ENCODE results near the gene RGL2. TPM values are rescaled to one million over a fixed set of nuclear protein-coding genes. Genes with fewer than 3 reads are reported as not detected.

The RGL2 gene
- total RNA-seq, 4 donors from 2014 or later: 33.1 to 49.8 (median 43.7) TPM

GRCh38 chr6:33251395-33252012 lies 47.2 kb downstream of the RGL2 start:
- TF ChIP-seq CTCF (IDR thresholded peaks at IDR 0.05): no peak
- TF ChIP-seq EP300 (IDR thresholded peaks at IDR 0.05): no peak
- no peak for TF ChIP-seq POLR2A (IDR thresholded peaks at IDR 0.05)
- no peak overlapping the region for H3K27ac ChIP-seq
- no peak for DNase-seq (ENCODE audit: low spot score in 2 of 2)
- H3K4me3 ChIP-seq: no peak overlapping the region
- H3K36me3 ChIP-seq: peaks cover 0 to 22% (median 0%) of the 10 kb centered on the region in 3 donors
- H3K27me3 ChIP-seq: no peaks in the 10 kb centered on the region
- peaks cover 0 to 29% (median 17%) of the 10 kb centered on the region in 4 donors for H3K4me1 ChIP-seq
- WGBS, 2 donors: 81 to 83% methylated on average over 6 of the region's 6 CpGs
- H3K9me3 ChIP-seq: no peaks in the 10 kb centered on the region

DNA sequence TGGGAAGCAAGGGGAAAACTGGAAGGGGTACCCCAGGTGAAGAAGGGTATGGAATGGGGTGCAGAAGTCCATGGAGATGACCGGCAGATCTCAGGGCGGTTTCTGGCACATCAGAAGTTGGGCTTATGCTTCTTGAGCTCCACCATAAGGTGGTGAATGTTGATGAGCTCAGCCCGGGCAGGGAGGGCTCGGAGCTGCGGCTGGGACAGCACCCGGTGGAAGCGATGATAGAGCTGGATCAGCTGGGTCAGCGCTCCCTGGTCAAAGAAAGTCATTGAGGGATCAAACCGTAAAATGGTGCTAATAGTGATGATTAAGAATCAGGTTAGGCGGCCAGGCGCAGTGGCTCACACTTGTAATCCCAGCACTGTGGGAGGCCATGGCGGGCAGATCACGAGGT lies 48.0 kb downstream of the RGL2 start:
- Histone ChIP-seq H3K4me1 (peaks cover 0 to 29% (median 17%) of the 10 kb centered on the region in 4 donors), H3K4me3 (no peak overlapping the region), H3K27ac (peak overlapping the region in 2 of 4 donors; percentile 89 to 98), H3K27me3 (no peaks in the 10 kb centered on the region), H3K36me3 (peaks cover 0 to 22% (median 0%) of the 10 kb centered on the region in 3 donors), H3K9me3 (no peaks in the 10 kb centered on the region)
- DNase-seq (ENCODE audit: low spot score in 2 of 2): no peak
- 89 to 97% methylated on average over 13 of the region's 13 CpGs for whole genome bisulfite sequencing, 2 donors
- TF ChIP-seq POLR2A (IDR thresholded peaks at IDR 0.05) (no peak), CTCF (IDR thresholded peaks at IDR 0.05) (no peak), EP300 (IDR thresholded peaks at IDR 0.05) (no peak)

DNA sequence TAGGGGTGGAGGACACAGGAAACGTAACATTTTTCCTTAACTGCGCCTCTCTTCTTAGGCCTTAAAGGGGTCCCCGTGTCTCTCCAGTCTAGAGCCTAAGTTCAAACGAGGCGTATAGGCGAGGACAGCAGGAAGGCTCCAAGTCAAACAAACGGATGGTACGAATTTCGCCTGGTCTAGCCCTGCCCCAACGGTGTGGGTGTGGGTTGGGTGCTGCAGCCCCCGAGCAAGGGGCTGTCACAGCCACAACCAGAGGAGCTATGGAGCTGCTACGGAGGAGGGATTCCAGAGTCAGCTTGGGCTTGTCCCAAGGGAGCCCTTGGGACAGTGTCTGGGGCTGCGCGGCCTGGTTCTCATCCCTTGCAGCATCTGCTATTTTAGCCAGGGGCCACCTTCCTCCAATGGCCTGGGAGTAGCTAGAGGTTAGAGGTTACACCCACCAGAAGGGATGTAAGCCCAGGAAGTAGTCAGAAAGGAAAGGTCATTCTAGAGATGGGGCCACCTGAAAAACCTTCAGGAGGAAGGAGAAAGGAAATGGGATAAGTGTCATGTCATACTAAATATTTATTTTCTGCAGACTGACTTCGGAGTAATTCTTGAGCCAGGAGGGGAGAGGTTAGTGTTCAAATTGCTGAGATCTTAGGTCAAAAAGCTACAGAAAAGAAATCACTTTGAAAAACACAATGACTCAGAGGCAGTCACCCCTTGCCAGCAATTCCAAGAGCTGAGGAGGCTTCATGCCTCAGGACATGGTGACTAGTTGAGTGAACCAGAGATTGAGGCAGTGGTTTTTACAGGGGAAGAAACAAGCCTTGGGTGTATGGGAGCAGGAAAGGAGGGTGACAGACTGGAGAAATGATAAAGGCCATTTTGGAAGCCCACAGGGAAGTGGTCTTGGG lies 48.8 kb downstream of the RGL2 start:
- peak overlapping the region; percentile 42 to 68 (median 46) for H3K4me3 ChIP-seq
- peak overlapping the region; percentile 78 to 98 (median 93) for H3K27ac ChIP-seq
- 13 to 20% methylated on average over 15 of the region's 15 CpGs for WGBS, 2 donors
- no peaks in the 10 kb centered on the region for H3K9me3 ChIP-seq
- TF ChIP-seq POLR2A (IDR thresholded peaks at IDR 0.05) (no peak), CTCF (IDR thresholded peaks at IDR 0.05) (no peak), EP300 (IDR thresholded peaks at IDR 0.05) (no peak)
- H3K36me3 ChIP-seq: peaks cover 0 to 19% (median 0%) of the 10 kb centered on the region in 3 donors
- H3K27me3 ChIP-seq: no peaks in the 10 kb centered on the region
- DNase-seq (ENCODE audit: low spot score in 2 of 2): no peak
- H3K4me1 ChIP-seq: peaks cover 0 to 29% (median 17%) of the 10 kb centered on the region in 4 donors

- 1% methylated on average over 48 to 58 of the region's 58 CpGs for WGBS, 2 donors
- Histone ChIP-seq H3K36me3 (peaks cover 0 to 11% (median 0%) of the 10 kb centered on the region in 3 donors), H3K27me3 (no peaks in the 10 kb centered on the region), H3K4me3 (peak overlapping the region; percentile 42 to 68 (median 46)), H3K4me1 (peaks cover 0 to 29% (median 17%) of the 10 kb centered on the region in 4 donors), H3K27ac (peak overlapping the region; percentile 88 to 98 (median 93)), H3K9me3 (no peaks in the 10 kb centered on the region)
- TF ChIP-seq EP300 (IDR thresholded peaks at IDR 0.05) (peak; percentile 55 to 90), POLR2A (IDR thresholded peaks at IDR 0.05) (peak; percentile 62 to 74), CTCF (IDR thresholded peaks at IDR 0.05) (peak; percentile 16 to 45 (median 25))
- peak; percentile 94 to 96 for DNase-seq (ENCODE audit: low spot score in 2 of 2)
Observed at GRCh38 chr6:33248932-33249731, 49.6 kb downstream of the RGL2 start.

All from tibial nerve (tissue), 4 donors.